ENCODE results near the gene ECE2. TPM values are rescaled to one million over a fixed set of nuclear protein-coding genes. Genes with fewer than 3 reads are reported as not detected.

The ECE2 gene
- total RNA-seq, 1 experiment from 2014 or later = not detected

DNA sequence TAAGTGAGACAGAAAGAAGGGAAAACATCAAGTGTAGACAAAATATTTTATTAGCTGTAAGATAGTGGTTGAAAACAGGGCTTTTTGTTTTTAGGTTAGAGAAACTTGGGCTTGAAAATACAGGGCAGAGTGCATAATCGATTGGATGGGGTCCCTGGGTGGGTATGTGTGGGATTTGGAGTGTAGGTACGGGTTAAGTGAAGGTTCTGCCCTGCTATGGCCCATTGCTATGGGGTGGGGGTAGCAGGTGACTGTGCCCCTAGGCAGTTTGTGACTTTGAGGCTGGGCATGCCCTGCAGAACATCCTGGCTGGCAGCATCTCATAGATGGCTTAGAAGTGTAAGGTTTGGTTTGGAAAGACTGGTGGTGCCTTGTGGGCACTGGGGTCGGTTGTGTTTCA is 57.9 kb downstream of the ECE2 start:
- intact Hi-C loops (cut with micrococcal nuclease; ENCODE audit: unreplicated experiment) = no loop called here
- Histone ChIP-seq H3K4me3 (ENCODE audit: low read depth in 2 of 2, low read length in 2 of 2) (no peak overlapping the region), H3K27me3 (ENCODE audit: control insufficient read depth, insufficient read depth, low read length) (no peaks in the 10 kb centered on the region), H3K9me3 (ENCODE audit: control insufficient read depth, insufficient read depth, low read depth, low read length) (no peaks in the 10 kb centered on the region), H3K36me3 (ENCODE audit: control insufficient read depth, insufficient read depth, low read length) (peaks cover 20% of the 10 kb centered on the region; the same call in 1 of the 2 replicates), H3K27ac (ENCODE audit: low read length) (peak overlapping the region; percentile 60; the same call in 1 of the 2 replicates), H3K4me1 (ENCODE audit: control insufficient read depth, insufficient read depth, low read length) (peaks cover 58% of the 10 kb centered on the region)
- ATAC-seq (no peak), DNase-seq (ENCODE audit: low read depth, low spot score) (no peak)
- CTCF ChIA-PET = no interaction called here
- in situ Hi-C loops (cut with HindIII; ENCODE audit: low pct_unique_long_range_greater_than_20kb, low sequenced_read_pairs) = no loop called here
- BruUV-seq (replicated peaks) = no TSS peak
- TF ChIP-seq, protein P1, sequence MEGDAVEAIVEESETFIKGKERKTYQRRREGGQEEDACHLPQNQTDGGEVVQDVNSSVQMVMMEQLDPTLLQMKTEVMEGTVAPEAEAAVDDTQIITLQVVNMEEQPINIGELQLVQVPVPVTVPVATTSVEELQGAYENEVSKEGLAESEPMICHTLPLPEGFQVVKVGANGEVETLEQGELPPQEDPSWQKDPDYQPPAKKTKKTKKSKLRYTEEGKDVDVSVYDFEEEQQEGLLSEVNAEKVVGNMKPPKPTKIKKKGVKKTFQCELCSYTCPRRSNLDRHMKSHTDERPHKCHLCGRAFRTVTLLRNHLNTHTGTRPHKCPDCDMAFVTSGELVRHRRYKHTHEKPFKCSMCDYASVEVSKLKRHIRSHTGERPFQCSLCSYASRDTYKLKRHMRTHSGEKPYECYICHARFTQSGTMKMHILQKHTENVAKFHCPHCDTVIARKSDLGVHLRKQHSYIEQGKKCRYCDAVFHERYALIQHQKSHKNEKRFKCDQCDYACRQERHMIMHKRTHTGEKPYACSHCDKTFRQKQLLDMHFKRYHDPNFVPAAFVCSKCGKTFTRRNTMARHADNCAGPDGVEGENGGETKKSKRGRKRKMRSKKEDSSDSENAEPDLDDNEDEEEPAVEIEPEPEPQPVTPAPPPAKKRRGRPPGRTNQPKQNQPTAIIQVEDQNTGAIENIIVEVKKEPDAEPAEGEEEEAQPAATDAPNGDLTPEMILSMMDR (IDR thresholded peaks at IDR 0.05) = no peak
- TF ChIP-seq SIN3A (IDR thresholded peaks at IDR 0.05; ENCODE audit: borderline replicate concordance, insufficient read depth, low read depth, low read length) = no peak
- POLR2A ChIA-PET = no interaction called here

DNA sequence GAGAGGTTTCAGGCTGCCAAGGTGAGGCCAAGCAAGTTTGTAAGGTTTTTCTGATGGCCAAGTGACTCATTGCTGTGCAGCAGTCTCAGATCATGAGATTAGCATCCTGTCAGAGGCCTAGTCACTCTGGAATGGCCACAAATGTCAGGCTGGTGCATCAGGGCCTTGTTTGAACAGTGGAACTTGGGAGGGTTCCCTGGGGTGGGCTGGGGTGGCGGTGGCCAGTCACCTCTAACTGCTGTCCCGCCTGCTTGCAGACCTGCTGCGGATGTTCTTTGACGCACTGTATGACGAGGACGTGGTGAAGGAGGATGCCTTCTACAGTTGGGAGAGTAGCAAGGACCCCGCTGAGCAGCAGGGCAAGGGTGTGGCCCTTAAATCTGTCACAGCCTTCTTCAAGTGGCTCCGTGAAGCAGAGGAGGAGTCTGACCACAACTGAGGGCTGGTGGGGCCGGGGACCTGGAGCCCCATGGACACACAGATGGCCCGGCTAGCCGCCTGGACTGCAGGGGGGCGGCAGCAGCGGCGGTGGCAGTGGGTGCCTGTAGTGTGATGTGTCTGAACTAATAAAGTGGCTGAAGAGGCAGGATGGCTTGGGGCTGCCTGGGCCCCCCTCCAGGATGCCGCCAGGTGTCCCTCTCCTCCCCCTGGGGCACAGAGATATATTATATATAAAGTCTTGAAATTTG is 58.8 kb downstream of the ECE2 start:
- Histone ChIP-seq H3K4me3 (ENCODE audit: low read depth in 2 of 2, low read length in 2 of 2) (no peak overlapping the region), H3K27me3 (ENCODE audit: control insufficient read depth, insufficient read depth, low read length) (no peaks in the 10 kb centered on the region), H3K27ac (ENCODE audit: low read length) (peak overlapping the region; percentile 82; the same call in 1 of the 2 replicates), H3K9me3 (ENCODE audit: control insufficient read depth, insufficient read depth, low read depth, low read length) (no peaks in the 10 kb centered on the region), H3K4me1 (ENCODE audit: control insufficient read depth, insufficient read depth, low read length) (peaks cover 58% of the 10 kb centered on the region), H3K36me3 (ENCODE audit: control insufficient read depth, insufficient read depth, low read length) (peaks cover 14% of the 10 kb centered on the region; the same call in 1 of the 2 replicates)
- POLR2A ChIA-PET = no interaction called here
- no TSS peak for BruUV-seq (replicated peaks)
- intact Hi-C loops (cut with micrococcal nuclease; ENCODE audit: unreplicated experiment) (no loop called here), in situ Hi-C loops (cut with HindIII; ENCODE audit: low pct_unique_long_range_greater_than_20kb, low sequenced_read_pairs) (no loop called here)
- DNase-seq (ENCODE audit: low read depth, low spot score) (peak; percentile 87), ATAC-seq (peak; percentile 44)
- CTCF ChIA-PET = no interaction called here
- TF ChIP-seq, protein P1 (IDR thresholded peaks at IDR 0.05) = no peak
- TF ChIP-seq TCF7L2 (IDR thresholded peaks at IDR 0.05; ENCODE audit: low read depth, low read length) (no peak), POLR2AphosphoS5 (IDR thresholded peaks at IDR 0.05; ENCODE audit: low read depth, low read length) (no peak), SIN3A (IDR thresholded peaks at IDR 0.05; ENCODE audit: borderline replicate concordance, insufficient read depth, low read depth, low read length) (no peak)
- TF ChIP-seq, protein P2, sequence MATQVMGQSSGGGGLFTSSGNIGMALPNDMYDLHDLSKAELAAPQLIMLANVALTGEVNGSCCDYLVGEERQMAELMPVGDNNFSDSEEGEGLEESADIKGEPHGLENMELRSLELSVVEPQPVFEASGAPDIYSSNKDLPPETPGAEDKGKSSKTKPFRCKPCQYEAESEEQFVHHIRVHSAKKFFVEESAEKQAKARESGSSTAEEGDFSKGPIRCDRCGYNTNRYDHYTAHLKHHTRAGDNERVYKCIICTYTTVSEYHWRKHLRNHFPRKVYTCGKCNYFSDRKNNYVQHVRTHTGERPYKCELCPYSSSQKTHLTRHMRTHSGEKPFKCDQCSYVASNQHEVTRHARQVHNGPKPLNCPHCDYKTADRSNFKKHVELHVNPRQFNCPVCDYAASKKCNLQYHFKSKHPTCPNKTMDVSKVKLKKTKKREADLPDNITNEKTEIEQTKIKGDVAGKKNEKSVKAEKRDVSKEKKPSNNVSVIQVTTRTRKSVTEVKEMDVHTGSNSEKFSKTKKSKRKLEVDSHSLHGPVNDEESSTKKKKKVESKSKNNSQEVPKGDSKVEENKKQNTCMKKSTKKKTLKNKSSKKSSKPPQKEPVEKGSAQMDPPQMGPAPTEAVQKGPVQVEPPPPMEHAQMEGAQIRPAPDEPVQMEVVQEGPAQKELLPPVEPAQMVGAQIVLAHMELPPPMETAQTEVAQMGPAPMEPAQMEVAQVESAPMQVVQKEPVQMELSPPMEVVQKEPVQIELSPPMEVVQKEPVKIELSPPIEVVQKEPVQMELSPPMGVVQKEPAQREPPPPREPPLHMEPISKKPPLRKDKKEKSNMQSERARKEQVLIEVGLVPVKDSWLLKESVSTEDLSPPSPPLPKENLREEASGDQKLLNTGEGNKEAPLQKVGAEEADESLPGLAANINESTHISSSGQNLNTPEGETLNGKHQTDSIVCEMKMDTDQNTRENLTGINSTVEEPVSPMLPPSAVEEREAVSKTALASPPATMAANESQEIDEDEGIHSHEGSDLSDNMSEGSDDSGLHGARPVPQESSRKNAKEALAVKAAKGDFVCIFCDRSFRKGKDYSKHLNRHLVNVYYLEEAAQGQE (IDR thresholded peaks at IDR 0.05; ENCODE audit: insufficient read depth in 1 of 2, low read depth in 2 of 2, low read length in 1 of 2) = no peak
